ENCODE data around the gene EFCAB6.

EFCAB6 gene

GRCh38 chr22:43516996-43517635 lies 295.0 kb downstream of the EFCAB6 start:
- DNase-seq = no peak

DNA sequence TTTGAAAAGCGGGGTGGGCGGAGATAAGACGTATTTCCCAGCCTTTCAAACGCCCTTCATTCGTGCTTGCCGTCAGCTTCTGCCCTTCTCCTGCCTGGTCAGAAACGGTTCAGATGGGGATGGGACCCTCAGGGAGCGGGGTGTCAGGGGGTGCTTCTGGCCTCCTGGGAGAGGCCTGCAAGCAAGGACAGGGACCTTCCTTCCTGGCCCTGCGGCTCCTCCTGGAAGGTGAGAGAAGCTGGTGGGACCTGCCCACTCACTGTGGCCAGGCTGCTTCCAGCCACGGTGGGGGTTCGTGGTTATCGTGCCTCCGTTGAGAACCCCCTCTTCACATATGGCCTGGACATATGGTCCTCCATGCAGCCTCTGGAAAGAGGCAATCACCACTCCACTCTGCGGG lies 295.7 kb downstream of the EFCAB6 start:
- no peak for DNase-seq

GRCh38 chr22:43515902-43516301 lies 296.2 kb downstream of the EFCAB6 start:
- no peak for DNase-seq

GRCh38 chr22:43515411-43515810 lies 296.7 kb downstream of the EFCAB6 start:
- no peak for DNase-seq

DNA sequence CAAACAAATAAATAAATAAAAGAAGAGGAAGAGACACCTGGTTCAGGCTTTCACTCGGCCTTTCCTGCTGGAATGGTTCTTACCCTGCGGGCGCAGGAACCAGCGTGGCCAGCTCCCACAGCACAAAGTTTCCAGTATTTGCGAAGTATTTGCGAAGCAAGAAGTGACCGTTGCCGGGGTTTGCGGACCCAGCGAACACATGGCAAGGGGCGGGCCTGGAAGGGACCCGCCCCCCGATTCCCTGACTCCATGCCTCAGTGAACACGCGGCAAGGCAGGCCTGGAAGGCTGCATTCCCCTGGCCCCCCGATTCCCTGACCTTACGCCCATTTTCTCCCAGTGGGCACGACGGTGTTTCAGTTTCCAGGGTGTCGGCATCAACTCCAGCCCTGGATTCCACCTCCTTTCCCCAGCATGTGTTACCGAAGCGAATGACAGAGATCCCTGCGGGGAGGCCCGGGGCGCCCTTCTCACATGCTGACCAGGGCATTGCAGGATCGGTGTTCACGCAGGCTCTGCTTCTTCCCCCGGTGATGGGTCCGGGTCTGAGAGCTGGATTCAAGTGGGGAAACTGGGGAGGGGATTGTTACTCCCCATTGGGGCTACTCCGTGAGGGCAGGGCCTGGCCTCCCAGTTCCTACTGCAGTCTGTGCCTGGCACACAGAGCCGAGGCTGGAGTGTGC lies 297.5 kb downstream of the EFCAB6 start:
- no peak for DNase-seq

DNA sequence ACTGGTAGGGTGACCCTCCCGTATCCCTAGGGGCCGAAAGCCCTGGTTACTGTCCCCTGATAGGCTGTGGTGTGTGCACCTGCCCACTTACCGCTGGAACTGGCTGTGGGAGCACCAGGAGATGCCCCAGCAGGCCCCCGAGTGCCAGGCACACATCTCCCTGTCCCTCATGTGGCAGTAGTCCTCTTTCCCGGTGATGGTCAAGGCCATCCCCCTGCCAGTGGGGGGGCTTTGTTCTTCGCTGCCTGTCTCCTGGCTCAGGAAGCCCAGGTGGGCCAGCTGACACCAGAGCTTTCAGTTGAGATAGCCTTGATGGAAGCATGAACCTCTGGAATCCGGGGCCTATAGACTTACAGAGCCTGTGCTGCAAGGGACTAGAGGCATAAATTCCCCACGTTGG lies 299.8 kb downstream of the EFCAB6 start:
- DNase-seq = no peak

DNA sequence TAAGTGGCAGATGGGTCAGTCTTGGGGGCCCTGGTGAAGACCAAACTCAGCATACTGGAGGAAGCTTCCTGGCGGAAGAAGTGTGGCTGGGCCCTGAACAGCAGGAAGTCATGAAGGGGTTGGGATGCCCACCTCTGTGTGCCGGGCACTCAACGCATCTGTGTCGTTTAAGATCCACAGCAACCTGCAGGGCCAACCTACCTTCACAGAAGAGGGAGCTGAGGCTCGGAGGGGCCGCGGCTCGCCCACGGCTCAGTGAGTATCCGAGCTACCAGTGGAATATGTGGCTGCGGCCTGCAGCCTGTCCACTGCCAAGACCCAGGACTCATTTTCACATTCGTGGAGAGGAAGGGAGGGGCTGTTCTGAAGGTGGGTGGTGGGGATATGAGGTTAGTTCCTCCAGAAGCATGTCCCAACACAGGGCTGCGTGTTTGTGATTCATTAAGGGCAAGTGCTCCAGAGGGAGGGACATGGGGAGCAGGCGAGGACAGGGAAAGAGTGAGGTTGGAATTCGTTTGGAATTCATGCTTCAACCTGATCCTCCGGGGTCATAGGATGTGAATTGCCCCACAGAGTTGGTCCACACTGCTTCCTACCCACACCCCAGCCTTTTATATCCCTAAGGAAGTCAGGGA lies 300.7 kb downstream of the EFCAB6 start:
- no peak for DNase-seq

DNA sequence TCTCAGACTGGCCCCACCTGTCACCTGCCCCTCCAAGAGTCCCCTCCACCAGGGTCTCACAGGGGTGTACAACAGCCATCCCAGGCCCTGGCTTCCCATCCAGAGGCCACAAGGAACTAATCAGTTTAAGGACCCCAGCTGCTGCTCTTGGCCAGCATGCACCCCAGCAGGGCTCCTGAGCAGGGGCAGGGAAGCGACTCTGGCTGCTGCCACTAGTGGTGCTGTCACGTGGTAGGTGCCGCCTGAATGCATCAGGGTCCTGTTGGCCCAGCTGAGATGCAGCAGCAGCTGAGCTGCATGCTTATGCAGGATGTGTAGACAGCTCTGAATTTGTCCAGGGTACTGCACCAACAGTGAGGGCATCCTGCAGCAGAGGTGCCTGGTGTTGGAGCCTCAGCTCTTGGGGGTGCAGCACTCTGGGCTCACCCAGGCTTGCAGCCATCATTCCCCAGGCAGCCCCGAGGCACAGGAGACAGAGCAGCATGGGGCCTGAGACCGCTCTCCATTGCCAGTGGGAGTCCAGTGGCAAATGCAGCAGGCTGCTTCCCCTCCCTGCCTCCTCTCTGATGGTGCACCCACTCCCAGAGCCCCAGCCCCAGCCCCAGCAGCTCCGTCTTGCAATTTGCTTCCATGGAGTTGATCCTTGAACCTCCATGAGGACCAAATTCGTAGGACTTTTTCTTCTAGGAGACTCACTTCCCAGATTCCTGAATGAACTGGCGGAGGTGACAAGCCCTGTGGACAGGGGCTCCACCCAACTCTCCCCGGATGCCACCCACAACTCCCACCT lies 301.6 kb downstream of the EFCAB6 start:
- no peak for DNase-seq

GRCh38 chr22:43509337-43509736 lies 302.8 kb downstream of the EFCAB6 start:
- DNase-seq = no peak

- DNase-seq = no peak
These were observed 303.6 kb downstream of the EFCAB6 start for GRCh38 chr22:43508489-43508888.

GRCh38 chr22:43507235-43507634 lies 304.9 kb downstream of the EFCAB6 start:
- DNase-seq = no peak

DNA sequence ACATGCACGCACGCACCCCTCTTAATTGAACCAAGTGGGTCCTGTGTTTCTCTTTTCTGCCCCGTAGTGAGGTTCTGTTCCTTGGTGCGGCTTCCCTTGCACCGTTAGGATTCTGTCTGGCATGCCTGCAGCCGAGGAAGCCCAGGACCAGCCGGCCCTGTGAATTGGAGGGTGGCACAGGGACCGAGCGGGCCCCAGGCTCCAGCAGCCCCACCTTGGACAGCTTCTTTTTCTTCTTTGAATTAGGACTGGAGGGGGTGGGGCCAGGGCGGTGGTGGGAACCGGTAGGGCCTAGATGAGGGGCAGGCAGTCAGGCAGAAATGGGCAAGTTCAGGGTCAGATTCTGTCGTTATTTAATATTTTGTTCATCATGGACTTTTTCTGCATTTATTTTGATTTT lies 305.6 kb downstream of the EFCAB6 start:
- DNase-seq = no peak

- DNase-seq = no peak
These were observed 306.2 kb downstream of the EFCAB6 start for GRCh38 chr22:43505896-43506295.

GRCh38 chr22:43505423-43505822 lies 306.7 kb downstream of the EFCAB6 start:
- no peak for DNase-seq

- DNase-seq = no peak
These were observed 307.3 kb downstream of the EFCAB6 start for GRCh38 chr22:43504666-43505261.

- DNase-seq = no peak
These were observed 308.0 kb downstream of the EFCAB6 start for GRCh38 chr22:43504068-43504467.

DNA sequence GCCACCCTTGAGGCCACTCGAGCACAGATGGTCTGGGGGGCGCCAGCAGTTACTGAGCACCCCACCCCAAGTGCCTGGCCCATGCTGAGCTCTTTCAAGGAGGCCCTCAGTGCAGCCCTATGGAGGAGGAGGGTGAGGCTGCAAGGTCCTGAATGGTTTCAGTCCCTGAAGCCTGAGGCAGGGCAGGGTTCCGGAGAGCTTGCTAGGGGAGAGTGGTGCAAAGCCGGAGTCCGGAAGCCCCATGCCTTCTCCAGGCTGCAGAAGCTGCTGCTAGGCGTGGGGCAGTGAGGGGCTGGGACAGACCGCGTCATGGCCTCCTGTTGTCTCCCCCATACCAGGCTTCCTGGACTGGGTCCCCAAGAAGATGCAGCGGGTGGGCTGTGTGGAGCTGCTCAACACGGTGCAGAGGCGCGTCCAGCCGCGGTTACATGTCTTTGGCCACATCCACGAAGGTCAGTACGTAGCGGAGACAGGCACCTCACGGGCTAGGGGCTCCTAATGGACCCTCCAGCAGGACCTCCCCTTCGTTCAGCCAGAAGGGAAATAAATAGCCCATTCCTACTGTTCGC lies 309.7 kb downstream of the EFCAB6 start:
- DNase-seq = no peak

DNA sequence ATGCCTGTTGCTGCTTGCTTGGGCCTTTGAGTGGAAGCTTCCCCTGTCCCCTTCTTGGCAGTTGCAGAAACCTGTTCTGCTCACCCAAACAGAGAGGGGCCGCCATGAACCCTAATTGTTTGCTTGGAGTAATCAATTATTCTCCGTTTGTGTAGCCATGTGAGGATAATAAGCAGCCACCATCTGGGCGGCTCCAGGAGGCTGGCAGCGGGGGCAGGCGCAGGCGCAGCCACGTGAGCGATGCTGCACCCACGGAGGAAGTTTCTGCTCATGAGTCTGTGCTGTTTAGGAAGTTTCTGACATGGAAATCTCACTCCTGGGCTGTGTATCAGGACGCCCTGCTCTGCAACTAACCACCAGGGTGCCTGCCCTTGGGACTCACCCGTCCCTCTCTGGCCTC lies 310.2 kb downstream of the EFCAB6 start:
- no peak for DNase-seq

- no peak for DNase-seq
These were observed 311.0 kb downstream of the EFCAB6 start for GRCh38 chr22:43500792-43501785.

DNA sequence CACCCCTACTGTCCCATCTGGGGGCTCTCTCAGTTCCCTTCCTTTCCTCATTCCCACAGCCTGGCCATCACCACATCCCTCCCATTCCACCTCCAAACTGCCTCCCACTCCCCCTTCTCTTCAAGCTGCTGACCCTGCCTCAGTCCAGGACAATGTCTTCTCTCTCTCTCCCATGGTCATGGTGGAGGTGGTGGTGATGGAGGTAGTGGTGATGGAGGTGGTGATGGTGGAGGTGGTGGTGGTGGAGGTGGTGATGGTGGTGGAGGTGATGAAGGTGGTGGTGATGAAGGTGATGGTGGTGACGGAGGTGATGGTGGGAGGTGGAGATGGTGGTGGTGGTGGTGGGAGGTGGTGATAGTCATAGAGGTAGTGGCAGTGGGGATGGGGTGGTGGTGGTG lies 313.2 kb downstream of the EFCAB6 start:
- DNase-seq = no peak

Measured in Kasumi-1 (cell line).